ENCODE measurements around the gene GCFC2. TPM values are rescaled to one million over a fixed set of nuclear protein-coding genes. Genes with fewer than 3 reads are reported as not detected.

Gene GCFC2
- total RNA-seq, 1 donor from 2014 or later, result 32.0 TPM

- Mint-ChIP-seq H3K4me3 (peak within 1 kb of the TSS; percentile 94), H3K27ac (peak within 1 kb of the TSS; percentile 94), H3K4me1 (peaks cover 13% of the 10 kb centered on the region), H3K27me3 (ENCODE audit: low read depth) (no peaks in the 10 kb centered on the region), H3K9me3 (no peaks in the 10 kb centered on the region), H3K36me3 (peaks cover 19% of the 10 kb centered on the region)
- DNase-seq (ENCODE audit: low spot score in 2 of 2, unreplicated experiment in 2 of 2), result peak; percentile 47 to 72
- TF ChIP-seq CTCF (IDR thresholded peaks at IDR 0.05; ENCODE audit: unreplicated experiment), result no peak
Observed at GRCh38 chr2:75646583-75647425, 63.9 kb downstream of the GCFC2 start, which contains the start of gene MRPL19. Gene MRPL19, plus strand, starts transcription at chr2:75646783. Its CDS starts 25 bp downstream, at chr2:75646808.

GRCh38 chr2:75646090-75646582 is 64.6 kb downstream of the GCFC2 start:
- H3K27ac Mint-ChIP-seq, result peak overlapping the region; percentile 94
- H3K36me3 Mint-ChIP-seq, result peaks cover 15% of the 10 kb centered on the region
- H3K4me3 Mint-ChIP-seq, result peak overlapping the region; percentile 94
- H3K4me1 Mint-ChIP-seq, result peaks cover 15% of the 10 kb centered on the region
- TF ChIP-seq CTCF (IDR thresholded peaks at IDR 0.05; ENCODE audit: unreplicated experiment), result no peak
- no peaks in the 10 kb centered on the region for H3K27me3 Mint-ChIP-seq (ENCODE audit: low read depth)
- no peaks in the 10 kb centered on the region for H3K9me3 Mint-ChIP-seq
- no peak for DNase-seq (ENCODE audit: low spot score in 2 of 2, unreplicated experiment in 2 of 2)

- Mint-ChIP-seq H3K27ac (no peak overlapping the region), H3K27me3 (ENCODE audit: low read depth) (no peaks in the 10 kb centered on the region), H3K9me3 (no peaks in the 10 kb centered on the region), H3K4me3 (no peak overlapping the region), H3K36me3 (peaks cover 13% of the 10 kb centered on the region), H3K4me1 (peaks cover 20% of the 10 kb centered on the region)
- TF ChIP-seq CTCF (IDR thresholded peaks at IDR 0.05; ENCODE audit: unreplicated experiment), result no peak
- DNase-seq (ENCODE audit: low spot score in 2 of 2, unreplicated experiment in 2 of 2), result no peak
Observed at GRCh38 chr2:75645643-75646042, 65.1 kb downstream of the GCFC2 start.

- peaks cover 3% of the 10 kb centered on the region for H3K36me3 Mint-ChIP-seq
- DNase-seq (ENCODE audit: low spot score in 2 of 2, unreplicated experiment in 2 of 2), result no peak
- no peak for TF ChIP-seq CTCF (IDR thresholded peaks at IDR 0.05; ENCODE audit: unreplicated experiment)
Observed at GRCh38 chr2:75643980-75644379, 66.7 kb downstream of the GCFC2 start.

GRCh38 chr2:75641587-75641986 is 69.1 kb downstream of the GCFC2 start:
- DNase-seq (ENCODE audit: low spot score in 2 of 2, unreplicated experiment in 2 of 2), result no peak
- H3K9me3 Mint-ChIP-seq, result no peaks in the 10 kb centered on the region
- H3K4me3 Mint-ChIP-seq, result no peak overlapping the region

More at GRCh38 chr2:75643980-75644379, 66.7 kb downstream of the GCFC2 start:
- Mint-ChIP-seq H3K27ac (no peak overlapping the region), H3K9me3 (no peaks in the 10 kb centered on the region), H3K4me3 (no peak overlapping the region), H3K27me3 (ENCODE audit: low read depth) (peaks cover 4% of the 10 kb centered on the region), H3K4me1 (peaks cover 20% of the 10 kb centered on the region)

More at GRCh38 chr2:75641587-75641986, 69.1 kb downstream of the GCFC2 start:
- TF ChIP-seq CTCF (IDR thresholded peaks at IDR 0.05; ENCODE audit: unreplicated experiment), result no peak
- H3K4me1 Mint-ChIP-seq, result peaks cover 15% of the 10 kb centered on the region
- H3K27me3 Mint-ChIP-seq (ENCODE audit: low read depth), result peaks cover 13% of the 10 kb centered on the region
- no peak overlapping the region for H3K27ac Mint-ChIP-seq
- H3K36me3 Mint-ChIP-seq, result peaks cover 3% of the 10 kb centered on the region

Data from mesothelial cell of epicardium (in vitro differentiated cells).